Hindlimb muscle (tissue), 1 donor: ENCODE data around the gene AKAP10. TPM values are rescaled to one million over a fixed set of nuclear protein-coding genes. Genes with fewer than 3 reads are reported as not detected.
A peak's percentile ranks its signal among the peaks of the same experiment; 100 is the strongest.
"Not testable (repeated sequence)": the region's sequence is repeated elsewhere in the genome, so short reads cannot be mapped to it uniquely, and the experiment has no call there.

Source experiments
- DNase-seq: peaks from one replicate; pipeline ENCODE4 v3.0.0-alpha.2; 2013
- polyA plus RNA-seq: library from polyadenylated mRNA; unstranded; fragments of 120-200 nt; gene quantifications from one replicate; pipeline ENCODE4 v1.2.1, GENCODE V29; 2013; ENCODE audit not compliant: insufficient read length

AKAP10 gene, protein sequence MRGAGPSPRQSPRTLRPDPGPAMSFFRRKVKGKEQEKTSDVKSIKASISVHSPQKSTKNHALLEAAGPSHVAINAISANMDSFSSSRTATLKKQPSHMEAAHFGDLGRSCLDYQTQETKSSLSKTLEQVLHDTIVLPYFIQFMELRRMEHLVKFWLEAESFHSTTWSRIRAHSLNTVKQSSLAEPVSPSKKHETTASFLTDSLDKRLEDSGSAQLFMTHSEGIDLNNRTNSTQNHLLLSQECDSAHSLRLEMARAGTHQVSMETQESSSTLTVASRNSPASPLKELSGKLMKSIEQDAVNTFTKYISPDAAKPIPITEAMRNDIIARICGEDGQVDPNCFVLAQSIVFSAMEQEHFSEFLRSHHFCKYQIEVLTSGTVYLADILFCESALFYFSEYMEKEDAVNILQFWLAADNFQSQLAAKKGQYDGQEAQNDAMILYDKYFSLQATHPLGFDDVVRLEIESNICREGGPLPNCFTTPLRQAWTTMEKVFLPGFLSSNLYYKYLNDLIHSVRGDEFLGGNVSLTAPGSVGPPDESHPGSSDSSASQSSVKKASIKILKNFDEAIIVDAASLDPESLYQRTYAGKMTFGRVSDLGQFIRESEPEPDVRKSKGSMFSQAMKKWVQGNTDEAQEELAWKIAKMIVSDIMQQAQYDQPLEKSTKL
- 16.5 TPM for polyA plus RNA-seq

GRCh38 chr17:19977293-19978208, at the start of gene AKAP10:
Gene AKAP10, minus strand, starts transcription at chr17:19977828. Its CDS starts 149 bp downstream, at chr17:19977679.
- DNase-seq, result peak; percentile 89

DNA sequence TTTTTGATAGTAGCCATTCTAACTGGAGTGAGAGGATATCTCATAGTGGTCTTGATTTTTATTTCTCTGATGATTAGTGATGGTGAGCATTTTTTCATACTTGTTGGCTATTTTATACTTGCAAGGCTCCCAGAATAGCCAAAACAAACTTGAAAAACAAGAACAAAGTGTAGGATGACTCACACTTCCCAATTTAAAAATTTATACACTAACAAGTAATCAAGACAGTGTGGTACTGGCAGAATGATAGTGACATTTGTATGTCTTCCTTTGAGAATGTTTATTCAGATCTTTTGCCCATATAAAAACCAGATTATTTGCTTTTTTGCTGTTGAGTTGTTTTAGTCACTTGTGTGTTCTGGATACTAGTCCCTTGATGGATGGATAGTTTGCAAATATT, 49.3 kb upstream of the AKAP10 start:
- no peak for DNase-seq

GRCh38 chr17:20022701-20023100, 45.1 kb upstream of the AKAP10 start:
- no peak for DNase-seq

GRCh38 chr17:20016475-20016992, 38.9 kb upstream of the AKAP10 start:
- DNase-seq, result not testable (repeated sequence)

DNA sequence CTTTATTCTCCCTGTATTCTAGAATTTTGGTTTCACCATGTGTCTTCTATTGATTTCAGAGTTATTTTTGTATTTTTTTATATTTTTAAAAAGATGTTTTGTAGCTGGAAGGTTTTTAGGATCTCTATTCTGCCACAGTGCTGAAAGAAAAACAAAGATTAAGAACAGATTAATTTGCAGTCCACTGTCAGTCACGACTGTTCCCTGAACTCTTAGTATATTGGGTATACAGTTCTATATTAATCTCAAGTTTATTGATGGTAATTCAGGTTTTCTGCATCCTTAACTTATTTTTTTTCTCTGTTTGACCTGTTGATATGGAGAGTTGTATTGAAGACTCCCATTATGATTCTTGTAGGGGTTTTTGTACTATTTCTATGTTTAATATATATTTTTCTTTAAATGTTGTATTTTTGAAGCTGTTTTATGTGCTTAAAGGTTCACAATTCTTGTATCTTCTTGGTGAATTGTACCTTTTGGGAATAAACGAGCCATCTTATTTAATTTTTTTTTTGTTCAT, 34.4 kb upstream of the AKAP10 start:
- no peak for DNase-seq

GRCh38 chr17:20010936-20011335, 33.3 kb upstream of the AKAP10 start:
- no peak for DNase-seq

DNA sequence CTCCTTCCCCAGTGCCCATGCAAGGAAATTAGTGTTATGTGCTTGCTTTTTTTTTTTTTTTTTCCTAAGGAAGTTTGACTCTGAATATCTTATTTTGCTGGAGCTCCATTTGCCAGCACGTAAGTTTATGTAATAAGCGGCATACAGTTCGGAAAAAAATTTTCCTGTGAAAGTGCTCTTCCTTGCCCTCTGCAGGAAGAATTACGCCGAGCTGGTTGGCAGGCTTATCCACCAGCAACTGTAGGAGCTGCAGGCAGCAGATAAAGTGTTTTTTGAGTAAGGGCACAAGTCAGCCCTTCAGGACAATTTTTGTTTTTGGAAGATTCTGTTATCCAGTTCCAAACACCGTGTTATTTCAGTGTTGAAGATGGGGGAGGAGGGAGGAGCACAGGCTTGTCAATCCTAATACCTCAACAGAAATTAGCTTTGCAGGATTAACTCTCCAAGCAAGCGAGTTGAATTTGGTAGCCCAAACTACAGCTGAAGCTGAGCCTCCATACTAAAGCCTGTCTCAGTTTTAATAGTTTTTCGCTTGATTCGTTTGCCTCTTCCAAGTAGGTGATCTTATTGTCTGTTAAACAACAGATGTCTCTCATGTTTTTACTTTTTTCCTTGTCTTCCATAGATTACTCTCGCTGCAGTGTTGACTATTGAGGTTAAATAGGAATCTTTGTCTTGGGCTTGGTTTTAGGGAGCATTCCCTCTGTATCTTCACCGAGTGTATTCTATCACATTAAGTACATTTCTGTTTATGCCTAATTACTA, 32.7 kb upstream of the AKAP10 start:
- DNase-seq, result peak; percentile 65

DNA sequence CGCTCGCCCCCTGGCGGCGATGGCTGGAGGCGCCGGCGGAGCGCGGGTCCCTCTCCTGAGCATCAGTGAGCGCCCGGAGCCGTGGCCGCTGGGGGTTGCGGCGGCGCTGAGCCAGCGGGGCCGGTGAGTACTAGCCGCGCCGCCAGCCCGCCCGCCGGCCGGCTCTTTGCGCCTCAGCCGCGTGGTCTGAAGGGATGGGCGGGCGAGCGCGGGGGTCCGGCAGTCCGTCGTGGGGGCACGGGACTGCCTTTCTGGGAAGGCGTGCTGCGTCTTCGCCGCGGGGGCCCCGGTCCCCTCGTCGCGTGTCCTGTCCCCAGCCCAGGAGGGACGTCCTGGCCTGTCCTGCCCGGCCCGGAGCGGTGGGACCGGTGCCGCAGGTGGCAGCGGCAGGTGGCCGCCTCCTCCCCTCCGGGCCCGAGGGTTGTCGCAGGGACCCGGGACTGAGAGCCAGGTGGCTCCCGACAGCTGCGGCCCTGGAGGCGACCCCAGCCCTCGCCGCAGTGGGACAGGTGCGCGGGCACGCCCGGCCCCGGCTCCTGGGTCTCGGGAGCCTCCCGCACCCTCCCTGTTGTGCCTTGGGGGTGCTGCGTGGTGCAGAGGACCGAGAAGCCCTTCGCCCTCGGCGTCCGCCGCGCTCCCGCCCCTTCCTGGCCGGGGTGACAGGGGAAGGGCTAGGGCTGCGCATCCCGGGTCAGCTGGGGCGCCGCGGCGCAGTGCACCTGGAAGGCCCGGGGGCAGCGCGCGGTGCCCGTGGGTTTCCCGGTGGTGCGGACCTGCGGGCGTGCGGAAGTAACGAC, 31.9 kb upstream of the AKAP10 start, which contains the start of gene SPECC1:
SPECC1 (plus strand) TSS at position 58 of the 797 bp plus-strand sequence. CDS start 87,293 bp downstream, outside the sequence.
- peak; percentile 88 for DNase-seq

DNA sequence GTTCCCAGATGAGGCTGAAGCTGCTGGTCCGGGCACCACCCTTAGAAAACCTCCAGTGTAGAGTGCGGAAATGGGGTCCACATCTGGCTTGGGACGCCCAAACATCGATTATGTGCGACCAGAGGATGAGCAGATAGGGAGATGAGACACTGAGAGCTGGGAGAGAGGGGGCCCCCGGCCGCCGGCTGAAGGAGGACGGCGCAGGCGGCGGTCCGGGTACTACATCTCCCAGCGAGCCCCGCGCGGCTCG, 31.3 kb upstream of the AKAP10 start:
- DNase-seq, result no peak

DNA sequence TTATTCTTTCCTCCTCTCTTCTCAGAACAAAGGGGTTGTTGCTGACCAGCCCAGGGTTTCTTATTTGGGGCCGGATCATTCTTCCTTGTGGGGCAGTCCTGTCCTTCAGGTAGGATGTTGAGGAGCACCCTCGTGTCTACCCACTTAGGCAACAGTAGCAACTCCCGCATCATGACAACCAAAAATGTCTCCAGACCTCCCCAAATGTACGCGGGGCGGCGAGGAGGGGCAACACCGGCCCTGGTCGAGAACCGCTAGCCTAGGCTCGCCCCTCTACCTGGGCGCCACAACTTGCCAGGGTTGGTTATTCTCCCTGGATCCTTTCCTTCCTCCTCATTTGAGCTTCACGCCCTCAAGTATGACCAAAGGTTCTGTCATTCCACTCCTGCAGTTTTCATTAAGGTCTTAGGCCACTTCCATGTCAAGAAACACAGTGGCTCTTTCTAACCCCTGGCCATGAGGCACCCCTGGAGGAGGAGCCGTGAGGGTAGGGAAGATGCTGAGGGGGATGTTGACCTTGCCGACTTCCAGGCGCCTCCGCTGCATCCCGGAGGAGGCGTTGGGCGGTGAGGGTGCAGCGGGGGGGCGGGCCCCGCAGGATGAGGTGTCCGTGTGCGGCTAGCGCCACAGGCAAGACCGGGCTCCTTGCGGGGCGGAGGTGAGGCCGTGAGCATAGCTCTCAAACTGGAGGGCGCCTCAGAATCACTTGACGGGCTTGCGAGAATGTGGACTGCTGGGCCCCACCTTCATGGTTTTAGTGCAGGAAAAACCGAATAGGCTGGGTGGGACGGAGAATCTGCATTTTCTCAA, 30.8 kb upstream of the AKAP10 start:
- no peak for DNase-seq

GRCh38 chr17:19996502-19996901, 18.9 kb upstream of the AKAP10 start:
- no peak for DNase-seq

- no peak for DNase-seq
Measured at GRCh38 chr17:19996086-19996485, 18.5 kb upstream of the AKAP10 start.

GRCh38 chr17:19992803-19993713, 15.4 kb upstream of the AKAP10 start:
- peak; percentile 87 for DNase-seq

GRCh38 chr17:19991252-19991885, 13.7 kb upstream of the AKAP10 start:
- DNase-seq, result no peak

- no peak for DNase-seq
Measured at GRCh38 chr17:19987897-19988296, 10.3 kb upstream of the AKAP10 start.

GRCh38 chr17:19986941-19987861, 9.6 kb upstream of the AKAP10 start:
- DNase-seq, result no peak
